ENCODE data around the gene CEACAM4.

DNA sequence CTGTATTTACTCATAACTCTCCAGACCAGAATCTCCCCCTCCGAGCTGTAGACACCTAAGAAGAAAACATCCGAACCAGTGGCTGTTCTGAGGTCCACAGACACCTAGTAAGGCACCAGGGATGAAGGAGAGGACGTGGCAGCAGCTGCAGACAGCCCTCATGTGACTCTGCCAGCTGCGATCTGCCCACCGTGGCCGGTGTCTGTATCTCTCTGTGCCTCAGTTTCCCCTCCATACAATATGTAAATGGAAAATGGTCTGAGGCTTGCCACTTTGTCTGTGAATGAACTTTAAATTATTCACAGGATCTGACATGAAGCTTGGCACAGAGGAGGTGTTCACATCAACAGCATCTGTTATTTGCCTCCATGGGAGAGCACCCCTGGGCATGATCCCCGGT is 2.4 kb downstream of the CEACAM4 start:
- TF ChIP-seq, protein P1, sequence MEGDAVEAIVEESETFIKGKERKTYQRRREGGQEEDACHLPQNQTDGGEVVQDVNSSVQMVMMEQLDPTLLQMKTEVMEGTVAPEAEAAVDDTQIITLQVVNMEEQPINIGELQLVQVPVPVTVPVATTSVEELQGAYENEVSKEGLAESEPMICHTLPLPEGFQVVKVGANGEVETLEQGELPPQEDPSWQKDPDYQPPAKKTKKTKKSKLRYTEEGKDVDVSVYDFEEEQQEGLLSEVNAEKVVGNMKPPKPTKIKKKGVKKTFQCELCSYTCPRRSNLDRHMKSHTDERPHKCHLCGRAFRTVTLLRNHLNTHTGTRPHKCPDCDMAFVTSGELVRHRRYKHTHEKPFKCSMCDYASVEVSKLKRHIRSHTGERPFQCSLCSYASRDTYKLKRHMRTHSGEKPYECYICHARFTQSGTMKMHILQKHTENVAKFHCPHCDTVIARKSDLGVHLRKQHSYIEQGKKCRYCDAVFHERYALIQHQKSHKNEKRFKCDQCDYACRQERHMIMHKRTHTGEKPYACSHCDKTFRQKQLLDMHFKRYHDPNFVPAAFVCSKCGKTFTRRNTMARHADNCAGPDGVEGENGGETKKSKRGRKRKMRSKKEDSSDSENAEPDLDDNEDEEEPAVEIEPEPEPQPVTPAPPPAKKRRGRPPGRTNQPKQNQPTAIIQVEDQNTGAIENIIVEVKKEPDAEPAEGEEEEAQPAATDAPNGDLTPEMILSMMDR (IDR thresholded peaks at IDR 0.05), result no peak
- TF ChIP-seq POLR2A (IDR thresholded peaks at IDR 0.05) (no peak), POLR2AphosphoS5 (IDR thresholded peaks at IDR 0.05) (no peak), EP300 (IDR thresholded peaks at IDR 0.05) (no peak)

Data from upper lobe of left lung (tissue), 4 donors.